GM19468 (cell line): ENCODE data around the gene CDCP1.
"Not testable (repeated sequence)": the region's sequence is repeated elsewhere in the genome, so short reads cannot be mapped to it uniquely, and the experiment has no call there.

Experiments used
- ATAC-seq: cut with Tn5 transposase; IDR thresholded peaks from one replicate; pipeline ENCODE4 v1.9.1; 2021; ENCODE audit warnings: mild to moderate bottlenecking, moderate library complexity, moderate number of reproducible peaks; ENCODE audit not compliant: unreplicated experiment; ENCODE audit errors: extremely low read depth

CDCP1 gene

DNA sequence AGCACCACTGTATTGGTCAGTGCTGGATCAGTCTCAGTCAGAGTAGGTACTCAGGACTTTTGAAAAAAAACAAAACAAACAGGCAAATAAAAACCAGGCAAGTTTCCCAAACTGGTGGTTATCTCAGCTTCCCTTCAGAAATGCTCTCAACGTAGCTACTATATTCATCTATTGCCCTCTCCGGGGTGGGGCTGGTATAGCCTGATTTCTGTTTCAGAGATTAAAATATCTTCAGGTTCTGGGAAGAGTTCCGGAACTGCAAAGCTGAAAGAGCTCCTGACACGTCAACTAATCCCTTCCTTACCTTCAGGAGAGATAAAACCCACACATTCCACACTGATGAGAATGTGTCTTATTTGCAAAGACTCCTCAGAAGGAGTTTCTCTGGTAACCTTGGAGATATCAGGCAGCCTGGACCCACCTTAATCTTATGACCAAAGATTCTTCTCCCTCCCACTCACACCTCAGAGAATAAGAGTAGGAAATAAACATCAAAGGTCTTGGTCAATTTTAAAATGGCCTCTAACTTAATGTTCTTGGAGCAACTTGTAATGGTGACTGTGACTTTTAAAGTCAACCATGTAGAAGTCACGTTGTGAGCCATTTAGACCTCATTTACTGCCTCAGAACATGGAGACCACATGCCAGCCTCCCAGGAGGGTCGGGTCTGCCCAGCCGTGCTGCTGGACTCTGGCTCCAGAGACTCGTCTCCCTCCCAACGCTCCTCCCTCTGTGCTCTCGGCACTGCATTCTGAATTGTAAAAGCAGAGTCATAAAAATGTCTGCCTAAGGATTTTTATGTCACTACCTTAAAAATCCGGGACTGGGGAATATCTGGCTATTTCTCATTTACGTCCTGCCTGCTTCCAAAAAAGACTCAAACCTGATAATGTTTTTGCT lies 53.8 kb downstream of the CDCP1 start:
- ATAC-seq, result no peak

DNA sequence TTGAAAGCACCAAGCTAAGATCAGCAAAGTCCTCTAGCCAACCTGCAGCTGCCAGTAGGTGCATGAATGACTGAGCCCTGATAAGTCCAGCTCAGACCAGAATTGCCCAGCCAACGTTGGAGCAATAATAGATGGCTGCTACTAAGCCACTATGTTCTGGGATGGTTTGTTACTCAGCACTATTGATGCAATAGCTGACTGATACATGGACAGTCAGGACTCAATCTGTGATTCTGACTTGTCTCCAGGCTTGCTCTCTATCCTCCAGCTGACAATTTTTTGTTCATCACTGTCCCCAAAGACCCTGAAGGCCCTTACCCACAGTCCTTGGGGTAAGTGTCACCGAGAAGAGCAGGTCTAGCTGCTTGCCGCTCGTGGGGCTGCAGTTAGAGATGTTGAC lies 55.3 kb downstream of the CDCP1 start:
- ATAC-seq, result no peak

GRCh38 chr3:45088543-45089358 lies 57.4 kb downstream of the CDCP1 start:
- no peak for ATAC-seq

DNA sequence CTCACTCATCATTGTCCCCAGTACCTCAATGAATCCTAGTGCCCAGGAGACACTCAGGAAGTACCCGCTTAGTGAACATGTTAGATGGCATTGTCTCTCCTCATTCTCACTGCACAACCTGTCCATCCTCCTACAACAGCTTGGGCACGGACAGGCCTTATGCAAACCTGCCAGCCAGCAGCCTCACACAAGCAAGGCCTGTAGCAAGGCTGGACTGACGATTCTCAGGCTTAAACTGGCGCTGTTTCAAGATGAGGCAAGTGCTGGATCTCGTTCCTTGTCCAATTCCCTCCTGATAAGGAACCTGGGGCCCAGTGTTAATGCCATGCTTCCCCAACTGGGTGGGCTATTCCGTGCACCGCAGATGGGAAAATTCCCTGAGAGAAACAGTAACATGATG lies 59.0 kb downstream of the CDCP1 start:
- no peak for ATAC-seq

- no peak for ATAC-seq
Observed at GRCh38 chr3:45084820-45085816, 61.1 kb downstream of the CDCP1 start.

- ATAC-seq, result no peak
Observed at GRCh38 chr3:45084361-45084760, 61.8 kb downstream of the CDCP1 start.

DNA sequence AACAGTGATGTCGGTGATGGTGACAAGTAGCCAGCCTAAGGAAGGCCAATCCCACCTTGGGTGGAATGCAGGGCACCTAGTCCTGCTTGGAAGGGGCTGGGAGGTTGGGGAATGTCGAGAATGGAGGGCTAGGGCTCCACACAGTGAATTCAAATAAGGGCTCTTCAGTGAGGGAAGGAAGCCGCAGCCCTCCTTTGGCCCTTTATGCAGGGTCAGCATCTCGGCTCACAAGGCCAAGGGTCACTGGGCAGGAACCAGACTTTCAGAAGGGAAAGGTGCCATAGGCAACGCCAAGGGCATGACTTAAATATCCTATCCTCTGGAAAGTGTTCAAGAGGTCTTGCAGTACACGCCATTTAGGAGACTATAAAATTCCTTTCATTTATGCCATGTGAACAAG lies 63.2 kb downstream of the CDCP1 start:
- ATAC-seq, result no peak

- ATAC-seq, result no peak
Observed at GRCh38 chr3:45082142-45082538, 64.0 kb downstream of the CDCP1 start.

GRCh38 chr3:45081506-45082141 lies 64.6 kb downstream of the CDCP1 start:
- ATAC-seq, result no peak

GRCh38 chr3:45080824-45081223 lies 65.4 kb downstream of the CDCP1 start:
- no peak for ATAC-seq

- no peak for ATAC-seq
Observed at GRCh38 chr3:45079715-45080114, 66.5 kb downstream of the CDCP1 start.

- ATAC-seq, result no peak
Observed at GRCh38 chr3:45078910-45079522, 67.2 kb downstream of the CDCP1 start.

DNA sequence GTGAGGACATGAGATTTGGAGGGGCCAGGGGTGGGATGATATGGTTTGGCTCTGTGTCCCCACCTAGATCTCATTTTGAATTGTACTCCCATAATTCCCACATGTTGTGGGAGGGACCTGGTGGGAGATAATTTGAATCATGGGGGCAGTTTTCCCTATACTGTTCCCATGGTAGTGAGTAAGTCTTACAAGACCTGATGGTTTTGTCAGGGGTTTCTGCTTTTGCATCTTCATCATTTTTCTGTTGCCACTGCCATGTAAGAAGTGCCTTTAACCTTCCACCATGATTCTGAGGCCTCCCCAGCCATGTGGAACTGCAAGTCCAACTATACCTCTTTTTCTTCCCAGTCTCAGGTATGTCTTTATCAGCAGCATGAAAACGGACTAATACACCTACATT lies 67.9 kb downstream of the CDCP1 start:
- ATAC-seq, result not testable (repeated sequence)

- ATAC-seq, result no peak
Observed at GRCh38 chr3:45075821-45076625, 70.2 kb downstream of the CDCP1 start.

GRCh38 chr3:45071075-45071474 lies 75.1 kb downstream of the CDCP1 start:
- no peak for ATAC-seq

DNA sequence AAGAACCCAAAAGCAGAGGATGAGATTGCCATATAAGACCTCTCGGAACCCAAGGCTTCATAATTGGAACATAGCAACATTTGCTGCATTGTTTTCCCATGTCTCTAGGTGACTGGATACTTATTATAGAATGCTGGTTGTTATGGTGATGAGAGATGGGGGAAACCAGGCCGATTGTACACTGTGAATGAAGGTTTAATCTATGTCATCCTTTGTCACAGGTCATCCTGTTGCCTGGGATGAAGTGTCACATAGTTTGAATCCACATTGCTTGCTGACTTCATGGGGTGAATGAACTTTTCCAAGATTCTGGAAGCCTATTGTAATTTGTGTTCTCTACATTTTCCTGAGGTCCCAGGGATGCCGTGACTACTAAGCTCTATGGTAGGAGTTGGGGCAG lies 78.2 kb downstream of the CDCP1 start:
- no peak for ATAC-seq

DNA sequence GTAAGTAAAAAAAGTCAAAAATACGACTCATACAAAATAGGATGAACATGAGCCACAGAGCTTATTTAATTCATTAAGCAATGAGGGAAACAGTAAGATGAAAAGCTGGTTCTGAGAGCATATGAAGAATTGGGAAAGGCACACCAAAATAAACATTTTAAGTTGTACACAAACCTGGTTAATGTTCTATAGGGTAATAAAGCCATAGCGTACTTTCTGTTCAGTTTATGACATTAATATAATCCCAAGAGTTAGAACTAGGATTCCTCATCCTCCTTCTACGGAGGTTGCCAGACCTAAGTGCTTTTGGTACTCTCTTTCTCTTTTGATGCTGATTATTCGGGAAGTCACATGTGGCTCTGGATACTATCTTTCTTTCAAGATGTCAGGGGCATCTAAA lies 78.7 kb downstream of the CDCP1 start:
- no peak for ATAC-seq

DNA sequence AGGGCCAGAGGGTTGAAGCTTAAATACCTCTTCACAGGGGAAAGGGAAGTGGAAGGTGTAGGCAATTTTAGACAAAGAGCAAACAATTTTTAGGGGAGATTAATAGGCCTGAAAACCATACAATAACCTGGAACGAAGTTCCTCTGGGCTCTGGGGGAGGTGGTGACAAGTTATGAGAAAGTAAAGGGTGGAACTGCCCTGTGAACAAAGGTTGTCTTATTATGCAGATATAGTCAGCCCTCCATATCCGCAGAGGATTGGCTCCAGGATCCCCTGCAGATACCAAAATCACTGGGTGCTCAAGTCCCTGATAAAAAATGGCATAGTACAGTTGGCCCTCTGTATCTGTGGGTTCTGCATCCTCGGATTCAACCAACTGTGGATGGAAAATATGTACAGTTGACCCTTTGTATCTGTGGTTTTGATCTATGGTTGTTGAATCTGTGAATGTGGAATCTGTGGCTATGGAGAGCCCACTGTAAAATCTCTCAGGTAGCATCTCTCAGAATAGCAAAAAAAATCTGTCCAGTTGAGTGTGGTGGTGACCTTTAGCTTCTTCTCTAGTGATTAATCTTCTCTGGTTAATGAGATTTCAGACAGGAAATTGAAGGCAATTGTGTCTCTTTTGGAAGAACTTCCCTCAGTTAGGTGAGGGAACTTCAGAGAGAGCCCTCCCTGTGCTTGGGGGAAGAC lies 79.9 kb downstream of the CDCP1 start:
- no peak for ATAC-seq
